ENCODE data around the gene HAT1. TPM values are rescaled to one million over a fixed set of nuclear protein-coding genes. Genes with fewer than 3 reads are reported as not detected.
A peak's percentile ranks its signal among the peaks of the same experiment; 100 is the strongest.

The HAT1 gene
- total and polyA plus RNA-seq, 10 of the 15 experiments (the other 5 are each of a cell fraction or from before 2014, with no cell fraction given): 60.0 to 225 (median 130) TPM

DNA sequence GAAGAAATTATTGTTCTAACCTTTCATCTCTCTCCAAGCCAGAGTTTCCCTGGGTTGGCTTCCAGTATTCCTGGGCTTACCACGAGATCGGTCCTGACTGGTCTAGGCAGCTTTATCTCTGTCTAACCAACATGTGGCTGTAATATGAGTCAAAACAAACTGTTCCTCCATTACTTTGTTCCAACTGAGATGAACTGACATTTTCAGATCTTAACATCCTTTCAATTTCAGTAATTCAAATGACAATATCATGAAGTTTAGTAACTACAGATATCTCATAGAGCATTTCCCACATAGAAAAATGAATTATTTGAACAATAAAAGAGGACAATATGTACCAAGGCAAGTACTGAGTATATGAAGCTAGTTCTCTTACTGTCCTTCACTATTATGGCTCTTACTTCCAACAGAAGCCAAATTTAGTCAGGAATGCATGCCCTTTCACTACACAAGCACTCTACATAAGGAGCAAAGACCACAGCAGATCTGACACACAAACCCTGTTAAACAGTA is 43.7 kb upstream of the HAT1 start:
- ChIA-PET RAD21 (ENCODE audit: unreplicated experiment) (no interaction called here), POLR2A (no interaction called here), CTCF (interaction anchor here (1.4 kb wide), 1 partner anchor 182 kb away, joined by 3 read pairs; no protein-coding TSS in a partner anchor), SMC1A (ENCODE audit: uncharacterized antibody, unreplicated experiment) (interaction anchor here (0.7 to 2.1 kb wide), 3 partner anchors 11 to 14 kb away, joined by 3 to 11 read pairs (median 6); no protein-coding TSS in a partner anchor)
- Histone ChIP-seq H3K4me3 (peak overlapping the region; percentile 7; the same call in 1 of the 2 replicates), H2AFZ (ENCODE audit: control insufficient read depth, low read depth, low read length) (no peak overlapping the region; the same call in 1 of the 2 replicates), H3K9me3 (replicated peaks; ENCODE audit: control insufficient read depth, insufficient read depth, low read length) (peaks cover 2% of the 10 kb centered on the region; the same call in 1 of the 3 replicates), H3K4me2 (ENCODE audit: control insufficient read depth, insufficient read depth) (no peak overlapping the region; the same call in 1 of the 2 replicates), H4K20me1 (ENCODE audit: control insufficient read depth, insufficient read depth) (no peaks in the 10 kb centered on the region), H3K27ac (ENCODE audit: control insufficient read depth, insufficient read depth) (peak overlapping the region; percentile 39), H3K27me3 (replicated peaks in 1 of 2; ENCODE audit: control insufficient read depth in 2 of 2, insufficient read depth in 2 of 2, low read length in 1 of 2) (no peaks in the 10 kb centered on the region), H3K79me2 (ENCODE audit: control insufficient read depth, insufficient read depth, low read length) (peaks cover 15% of the 10 kb centered on the region), H3K36me3 (ENCODE audit: control insufficient read depth in 2 of 2, insufficient read depth in 2 of 2, low read length in 1 of 2) (peaks cover 0 to 8% of the 10 kb centered on the region in 2 experiments; a peak in 2 of 4 replicates), H3K9ac (ENCODE audit: control insufficient read depth, insufficient read depth, low read length) (no peak overlapping the region), H3K4me1 (ENCODE audit: control insufficient read depth, insufficient read depth, low read length) (peaks cover 14% of the 10 kb centered on the region)
- in situ Hi-C loops (cut with MboI) (no loop called here), intact Hi-C loops (cut with micrococcal nuclease; ENCODE audit: unreplicated experiment) (no loop called here)
- DNase-seq (ENCODE audit: low read depth, low spot score): no peak
- BruUV-seq (replicated peaks): no TSS peak
- ATAC-seq: peak; percentile 35
- peak; percentile 56 for FAIRE-seq
- WGBS (ENCODE audit: insufficient coverage, insufficient replicate concordance, low lambda C conversion rate, missing lambda C conversion rate): 2% methylated on average over 2 of the region's 2 CpGs
- no peak for TF ChIP-seq POLR2AphosphoS5 (IDR thresholded peaks at IDR 0.05; ENCODE audit: low read length)
- TF ChIP-seq JUNB (IDR thresholded peaks at IDR 0.05): 0 out of 2 replicates have a peak, but pooled peaks have one; percentile 19

DNA sequence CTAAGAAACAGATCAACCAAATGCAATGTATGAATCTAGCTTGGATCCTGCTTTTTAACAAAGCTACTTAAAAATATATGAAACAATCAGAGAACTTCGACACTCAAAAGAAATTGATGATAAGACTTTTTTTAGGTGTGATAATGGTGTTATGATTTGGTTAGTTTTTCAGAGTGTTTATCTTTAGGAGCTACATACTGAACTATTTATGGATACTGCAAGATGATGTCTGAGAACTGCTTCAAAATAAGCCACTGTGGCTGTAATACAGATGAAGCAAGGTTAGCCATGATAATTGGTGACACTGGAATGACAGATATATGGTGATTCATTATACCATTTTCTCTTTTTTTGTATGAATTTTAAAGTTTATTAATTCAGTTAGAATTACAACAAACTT is 42.4 kb upstream of the HAT1 start:
- in situ Hi-C loops (cut with MboI) (no loop called here), intact Hi-C loops (cut with micrococcal nuclease; ENCODE audit: unreplicated experiment) (no loop called here)
- no peak for TF ChIP-seq TCF12 (IDR thresholded peaks at IDR 0.05; ENCODE audit: low read depth, low read length)
- H3K9me3 ChIP-seq (replicated peaks; ENCODE audit: control insufficient read depth, insufficient read depth, low read length): peaks cover under 1% of the 10 kb centered on the region; the same call in 1 of the 3 replicates
- WGBS (ENCODE audit: insufficient coverage, insufficient replicate concordance, low lambda C conversion rate, missing lambda C conversion rate): 100% methylated on average over 1 of the region's 1 CpG
- SMC1A ChIA-PET (ENCODE audit: uncharacterized antibody, unreplicated experiment): interaction anchor here (2.1 kb wide), 2 partner anchors 10 to 13 kb away, joined by 6 to 11 read pairs; no protein-coding TSS in a partner anchor
- H3K9ac ChIP-seq (ENCODE audit: control insufficient read depth, insufficient read depth, low read length): no peak overlapping the region
- no peak overlapping the region for H3K27ac ChIP-seq (ENCODE audit: control insufficient read depth, insufficient read depth)
- H3K4me1 ChIP-seq (ENCODE audit: control insufficient read depth, insufficient read depth, low read length): peaks cover 15% of the 10 kb centered on the region
- no peaks in the 10 kb centered on the region for H3K27me3 ChIP-seq (replicated peaks in 1 of 2; ENCODE audit: control insufficient read depth in 2 of 2, insufficient read depth in 2 of 2, low read length in 1 of 2)
- peaks cover 0 to 4% of the 10 kb centered on the region in 2 experiments; a peak in 2 of 4 replicates for H3K36me3 ChIP-seq (ENCODE audit: control insufficient read depth in 2 of 2, insufficient read depth in 2 of 2, low read length in 1 of 2)
- no TSS peak for BruUV-seq (replicated peaks)
- DNase-seq (ENCODE audit: low read depth, low spot score) (no peak), FAIRE-seq (no peak), ATAC-seq (no peak)
- H4K20me1 ChIP-seq (ENCODE audit: control insufficient read depth, insufficient read depth): no peaks in the 10 kb centered on the region
- POLR2A ChIA-PET: no interaction called here
- H2AFZ ChIP-seq (ENCODE audit: control insufficient read depth, low read depth, low read length): no peak overlapping the region
- RAD21 ChIA-PET (ENCODE audit: unreplicated experiment): interaction anchor here (0.6 kb wide), 1 partner anchor 75 kb away, joined by 3 read pairs; no protein-coding TSS in a partner anchor
- H3K4me2 ChIP-seq (ENCODE audit: control insufficient read depth, insufficient read depth): no peak overlapping the region
- CTCF ChIA-PET: interaction anchor here (0.6 to 1.4 kb wide), 4 partner anchors 16 to 1469 kb away, joined by 3 to 4 read pairs (median 3); no protein-coding TSS in a partner anchor
- H3K79me2 ChIP-seq (ENCODE audit: control insufficient read depth, insufficient read depth, low read length): peaks cover 15% of the 10 kb centered on the region
- H3K4me3 ChIP-seq: no peak overlapping the region
